HG02852 (cell line): ENCODE results near the gene NTHL1.

ENCODE experiments used
- ATAC-seq: cut with Tn5 transposase; IDR thresholded peaks from one replicate; pipeline ENCODE4 v1.9.1; 2021; ENCODE audit warnings: mild to moderate bottlenecking, moderate library complexity; ENCODE audit not compliant: unreplicated experiment

NTHL1 gene

GRCh38 chr16:2066139-2066538 lies 18.5 kb upstream of the NTHL1 start:
- no peak for ATAC-seq

DNA sequence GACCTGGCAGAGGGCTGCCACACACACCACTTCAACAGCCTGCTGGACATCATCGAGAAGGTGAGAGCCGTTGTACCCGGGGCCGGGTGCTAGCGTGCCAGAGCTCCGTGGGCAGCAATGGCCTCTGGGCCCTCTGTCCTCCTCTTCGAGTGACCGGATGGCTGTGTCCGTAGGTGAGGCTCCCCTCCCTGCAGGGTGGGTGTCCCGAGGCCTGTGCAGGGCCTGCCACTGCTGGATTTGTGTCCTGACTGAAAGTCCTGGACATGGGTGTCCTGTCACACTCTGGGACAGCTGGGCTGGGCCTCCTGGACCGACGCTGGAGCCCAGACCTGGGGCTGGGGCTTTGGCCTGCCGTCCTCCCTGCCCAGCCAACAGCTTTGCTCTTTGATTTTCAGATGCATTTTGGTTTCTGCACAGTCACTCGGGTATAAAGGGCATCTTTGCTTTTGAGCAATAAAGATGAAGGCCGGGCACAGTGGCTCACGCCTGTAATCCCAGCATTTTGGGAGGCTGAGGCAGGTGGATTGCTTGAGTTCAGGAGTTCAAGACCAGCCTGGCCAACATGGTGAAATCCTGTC lies 16.8 kb upstream of the NTHL1 start:
- no peak for ATAC-seq

DNA sequence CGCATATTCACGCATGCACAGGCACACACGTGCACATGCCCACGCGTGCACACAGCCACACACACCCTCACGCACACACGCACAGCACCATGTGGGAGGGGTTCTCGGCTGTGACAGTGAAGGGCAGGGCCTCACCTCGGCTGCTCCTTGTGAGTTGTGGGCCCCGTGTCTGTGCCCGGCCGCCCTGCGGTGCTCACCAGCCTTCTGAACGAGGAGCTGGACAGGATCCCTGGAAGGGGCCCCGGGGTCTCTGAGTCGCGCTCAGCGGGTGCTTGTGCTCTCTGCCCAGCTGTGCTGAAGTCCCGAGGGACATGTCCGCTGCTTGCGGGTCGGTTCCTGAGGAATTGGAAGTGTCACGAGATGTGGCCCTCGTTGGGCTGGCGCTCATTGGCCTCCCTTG lies 16.2 kb upstream of the NTHL1 start:
- no peak for ATAC-seq

DNA sequence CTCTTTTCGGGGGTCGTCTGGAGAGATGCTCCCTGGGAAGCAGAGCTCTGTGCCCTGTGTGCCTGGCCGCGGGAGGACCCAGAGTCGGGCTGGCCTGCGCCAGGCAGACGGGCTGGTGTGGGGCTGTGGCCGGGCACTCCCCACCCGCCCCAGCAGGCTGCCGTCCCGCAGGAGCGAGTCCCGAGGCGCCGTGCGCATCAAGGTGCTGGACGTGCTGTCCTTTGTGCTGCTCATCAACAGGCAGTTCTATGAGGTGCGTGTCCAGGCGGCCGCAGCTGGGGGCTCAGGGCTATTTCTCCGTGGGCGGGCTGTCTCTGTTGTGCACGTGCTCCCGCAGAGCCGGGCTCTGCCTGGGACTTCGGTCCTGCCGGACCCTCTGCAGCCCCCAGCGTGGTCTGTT lies 15.2 kb upstream of the NTHL1 start:
- no peak for ATAC-seq

GRCh38 chr16:2061526-2061925 lies 13.9 kb upstream of the NTHL1 start:
- ATAC-seq: no peak

- no peak for ATAC-seq
These were observed 13.4 kb upstream of the NTHL1 start for GRCh38 chr16:2061023-2061422.

DNA sequence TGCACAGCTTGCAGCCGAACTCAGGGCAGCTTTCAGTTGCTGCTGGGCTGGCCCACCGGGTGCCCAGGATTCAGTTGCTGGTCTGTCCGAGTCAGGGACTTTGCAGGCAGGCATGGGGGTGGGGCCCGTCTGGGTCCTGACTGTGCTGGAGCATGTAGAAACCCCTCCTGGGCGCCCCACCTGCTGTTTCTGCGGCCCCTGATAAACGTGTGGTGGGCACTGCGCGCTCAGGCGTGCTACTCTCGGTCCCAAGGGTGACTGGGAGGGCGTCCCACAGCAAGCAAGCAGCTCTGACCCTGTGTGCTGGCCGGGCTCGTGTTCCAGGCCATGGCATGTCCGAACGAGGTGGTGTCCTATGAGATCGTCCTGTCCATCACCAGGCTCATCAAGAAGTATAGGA lies 12.7 kb upstream of the NTHL1 start:
- ATAC-seq: no peak

- no peak for ATAC-seq
These were observed 11.2 kb upstream of the NTHL1 start for GRCh38 chr16:2058872-2059271.

DNA sequence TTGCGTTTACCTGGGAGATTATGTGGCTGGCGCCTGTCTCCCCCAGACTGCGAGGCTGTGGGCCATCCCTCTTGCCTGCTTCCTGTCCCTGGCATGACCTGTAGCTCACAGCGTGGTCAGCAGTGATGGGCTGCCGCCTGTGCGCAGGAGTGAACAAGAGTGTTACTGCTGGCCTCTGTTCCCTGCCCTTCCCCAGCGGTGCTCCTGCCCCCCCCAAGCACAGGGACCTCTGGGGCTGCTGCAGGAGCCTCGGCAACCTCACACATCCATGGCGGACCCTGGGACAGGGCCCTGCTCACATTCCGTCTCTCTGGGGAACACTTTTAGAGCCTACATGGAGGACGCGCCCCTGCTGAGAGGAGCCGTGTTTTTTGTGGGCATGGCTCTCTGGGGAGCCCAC lies 10.8 kb upstream of the NTHL1 start:
- ATAC-seq: no peak

- ATAC-seq: no peak
These were observed 9.8 kb upstream of the NTHL1 start for GRCh38 chr16:2057438-2057837.

GRCh38 chr16:2056681-2057407 lies 9.2 kb upstream of the NTHL1 start:
- ATAC-seq: no peak

- no peak for ATAC-seq
These were observed 8.4 kb upstream of the NTHL1 start for GRCh38 chr16:2056077-2056476.

GRCh38 chr16:2054543-2055245 lies 7.1 kb upstream of the NTHL1 start:
- no peak for ATAC-seq

DNA sequence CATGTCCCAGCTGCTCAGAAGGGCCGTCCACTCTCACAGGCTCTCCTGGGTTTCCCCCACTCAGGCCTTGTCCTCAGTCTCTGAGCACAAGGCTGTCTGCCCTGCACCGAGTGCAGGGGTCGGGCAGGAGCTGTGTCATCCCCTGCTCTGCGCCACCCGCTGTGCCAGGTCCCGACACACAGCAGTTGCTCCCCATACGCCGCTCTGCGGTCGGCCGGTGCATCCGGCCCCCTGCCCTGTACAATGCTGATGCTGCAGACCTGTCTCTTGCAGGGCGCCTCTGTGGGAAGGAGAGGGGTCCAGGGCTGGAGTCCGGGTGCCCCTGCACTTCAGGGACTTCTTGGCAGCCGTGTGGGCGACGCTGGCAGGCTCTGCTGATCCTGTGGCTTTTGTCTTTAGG lies 6.3 kb upstream of the NTHL1 start:
- ATAC-seq: no peak

GRCh38 chr16:2053211-2053610 lies 5.6 kb upstream of the NTHL1 start:
- ATAC-seq: no peak

- no peak for ATAC-seq
These were observed 496 bp upstream of the NTHL1 start for GRCh38 chr16:2048116-2048543.

GRCh38 chr16:2046893-2047329 lies 723 bp downstream of the NTHL1 start:
- no peak for ATAC-seq

GRCh38 chr16:2045965-2046892 lies 1.4 kb downstream of the NTHL1 start:
- no peak for ATAC-seq

- ATAC-seq: no peak
These were observed 3.1 kb downstream of the NTHL1 start for GRCh38 chr16:2044541-2044940.

DNA sequence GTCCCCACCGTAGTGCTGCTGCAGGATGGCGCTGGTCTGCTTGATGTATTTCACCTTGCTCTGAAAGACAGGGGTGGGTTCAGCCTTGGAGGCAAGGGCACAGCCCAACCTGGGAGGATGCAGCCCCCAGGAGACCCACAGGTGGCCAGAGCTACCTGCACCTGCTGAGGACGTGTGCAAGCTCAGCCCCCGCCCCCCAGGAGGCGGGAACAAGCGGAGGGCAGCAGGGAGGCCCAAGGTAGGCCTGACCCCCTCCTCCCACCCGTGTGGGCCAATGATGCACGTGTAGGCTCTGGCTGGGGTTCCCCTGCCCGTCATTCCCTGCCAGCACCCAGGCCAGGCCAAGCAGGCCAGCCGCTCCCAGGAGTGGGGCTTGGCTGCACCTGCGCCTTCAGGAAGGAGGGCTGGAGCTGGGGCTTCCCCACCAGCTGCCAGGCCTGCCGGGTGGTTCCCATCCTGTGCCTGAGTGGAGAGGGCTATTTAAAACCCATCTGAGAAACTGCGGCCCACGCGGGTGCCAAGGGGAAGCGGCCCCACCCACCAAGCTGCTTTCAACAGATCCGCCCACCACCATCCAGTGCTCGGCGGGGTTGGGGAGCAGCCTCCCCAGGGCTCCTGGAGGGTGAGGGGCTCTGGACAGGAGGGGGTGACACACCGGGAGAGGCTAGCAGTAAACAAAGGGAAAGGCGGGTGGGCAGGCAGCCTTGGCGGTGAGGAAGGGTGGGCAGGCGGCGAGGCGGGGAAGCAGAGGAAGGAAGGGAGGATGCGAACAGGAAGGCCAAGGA lies 3.8 kb downstream of the NTHL1 start:
- no peak for ATAC-seq
